HG02884 (cell line): ENCODE data around the gene FRMD4A.

Source experiments
- ATAC-seq: cut with Tn5 transposase; IDR thresholded peaks from one replicate; pipeline ENCODE4 v1.9.1; 2021; ENCODE audit warnings: mild to moderate bottlenecking, moderate library complexity; ENCODE audit not compliant: unreplicated experiment

The FRMD4A gene

DNA sequence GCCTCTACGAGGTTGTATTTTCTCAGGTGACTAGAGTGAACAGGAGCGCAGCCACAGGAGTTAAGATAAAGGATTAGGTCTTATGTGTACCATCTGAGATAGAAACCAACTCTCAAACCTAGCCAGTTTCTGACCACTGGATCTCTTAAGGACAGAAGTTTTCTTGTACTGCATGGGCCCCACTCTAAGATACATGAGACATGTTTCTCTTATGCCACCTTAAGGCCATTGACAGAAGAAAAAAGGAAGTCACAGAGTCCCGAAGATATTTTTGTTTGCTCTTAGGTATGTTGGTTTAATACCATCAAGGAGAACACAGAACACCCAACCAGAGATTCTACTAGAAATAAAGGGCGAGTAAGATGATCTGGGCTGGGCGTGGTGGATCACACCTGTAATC, 335.8 kb downstream of the FRMD4A start:
- no peak for ATAC-seq

DNA sequence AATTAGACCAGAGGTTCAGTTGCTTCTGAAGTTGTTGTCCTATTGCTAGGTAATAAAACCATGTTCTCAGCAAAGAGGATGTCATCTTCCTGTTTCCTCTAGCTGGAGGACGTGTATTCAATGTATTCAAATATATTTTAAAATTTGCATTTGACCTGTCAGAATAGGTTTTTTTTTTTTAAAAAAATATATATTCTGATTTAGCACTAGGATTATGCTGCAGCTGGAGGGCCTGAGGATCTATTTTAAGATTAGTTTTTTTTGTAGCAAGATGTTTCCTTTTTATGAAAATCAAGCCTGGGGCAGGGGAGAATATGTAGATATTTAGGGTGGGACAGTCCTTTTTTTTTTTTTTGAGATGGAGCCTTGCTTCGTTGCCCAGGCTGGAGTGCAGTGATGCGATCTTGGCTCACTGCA, 337.0 kb downstream of the FRMD4A start:
- ATAC-seq = no peak

DNA sequence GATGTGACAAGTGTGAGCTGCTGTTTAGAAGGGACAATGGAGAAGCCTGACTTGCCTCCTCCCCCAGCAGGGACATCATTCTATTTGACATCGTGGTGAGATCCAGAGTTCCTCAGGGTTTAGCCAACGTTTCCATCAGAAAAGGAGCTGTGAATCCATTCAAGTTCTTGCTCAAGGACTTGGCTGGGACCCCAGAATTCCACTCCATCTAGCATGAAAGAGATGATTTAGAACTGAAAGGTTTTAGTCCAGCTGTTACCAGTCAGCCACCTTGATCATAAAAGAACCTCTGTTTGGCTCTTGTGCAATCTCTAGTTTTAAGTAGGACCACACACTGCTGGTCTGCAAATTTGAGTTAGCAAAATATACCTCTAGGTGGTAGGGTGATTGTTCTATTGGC, 337.6 kb downstream of the FRMD4A start:
- no peak for ATAC-seq

DNA sequence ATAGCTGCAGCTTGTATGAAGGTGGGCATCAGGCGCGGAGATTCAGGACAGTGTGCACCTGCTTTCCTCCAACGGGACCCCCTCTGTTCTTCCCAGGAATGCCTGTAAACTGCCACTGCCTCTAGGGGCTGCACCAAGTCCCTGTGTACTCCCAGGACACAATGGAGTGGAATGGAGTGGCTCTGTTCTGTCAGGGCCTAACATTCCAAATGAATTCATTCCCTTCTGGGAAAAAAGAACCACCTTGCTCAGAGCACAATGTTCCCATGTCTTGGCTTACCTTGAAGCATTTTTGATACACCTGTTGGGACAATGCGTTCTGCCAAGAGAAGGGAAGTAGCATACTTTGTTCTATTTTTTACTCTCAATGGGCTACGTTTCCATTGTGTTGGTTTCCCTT, 339.4 kb downstream of the FRMD4A start:
- ATAC-seq = no peak

DNA sequence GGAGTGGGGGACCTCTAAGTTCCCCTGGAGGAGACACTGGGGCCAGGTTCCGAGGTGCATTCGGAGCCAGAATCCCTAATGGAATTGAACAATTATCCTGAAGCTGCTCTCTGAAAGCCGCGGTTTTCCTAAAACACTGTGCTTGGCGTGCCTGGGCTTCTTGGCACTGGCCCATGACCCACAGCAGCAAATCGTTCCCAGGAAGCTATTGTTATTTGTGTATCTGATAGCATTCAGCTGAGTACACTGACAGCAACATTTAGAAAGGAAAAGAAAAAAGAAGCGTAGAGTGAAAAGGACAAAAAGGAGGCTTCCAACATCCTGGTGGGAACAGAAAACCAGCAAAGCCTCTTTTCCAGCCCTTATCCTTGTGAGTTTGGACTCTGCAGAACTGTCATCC, 339.8 kb downstream of the FRMD4A start:
- no peak for ATAC-seq

DNA sequence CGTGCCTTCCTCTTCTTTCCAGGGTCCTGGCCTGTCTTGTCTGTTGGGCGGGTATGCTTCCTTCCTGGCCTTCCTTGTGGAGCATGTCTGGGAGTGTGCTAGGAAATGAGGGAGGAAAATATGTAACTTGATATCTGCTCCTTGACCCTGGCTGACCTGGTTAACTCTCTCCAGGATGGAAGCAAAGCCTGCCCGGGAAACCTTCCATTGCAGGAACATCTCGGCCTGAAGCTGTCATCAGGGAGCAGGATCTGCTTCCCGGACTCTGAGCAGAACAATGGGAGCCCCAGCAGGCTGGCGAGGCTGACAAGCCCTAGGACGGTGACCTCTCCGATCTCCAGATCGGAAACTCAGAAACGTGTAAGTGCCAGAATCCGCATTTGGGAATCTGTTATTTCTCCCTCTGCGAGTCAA, 340.3 kb downstream of the FRMD4A start:
- ATAC-seq = no peak

DNA sequence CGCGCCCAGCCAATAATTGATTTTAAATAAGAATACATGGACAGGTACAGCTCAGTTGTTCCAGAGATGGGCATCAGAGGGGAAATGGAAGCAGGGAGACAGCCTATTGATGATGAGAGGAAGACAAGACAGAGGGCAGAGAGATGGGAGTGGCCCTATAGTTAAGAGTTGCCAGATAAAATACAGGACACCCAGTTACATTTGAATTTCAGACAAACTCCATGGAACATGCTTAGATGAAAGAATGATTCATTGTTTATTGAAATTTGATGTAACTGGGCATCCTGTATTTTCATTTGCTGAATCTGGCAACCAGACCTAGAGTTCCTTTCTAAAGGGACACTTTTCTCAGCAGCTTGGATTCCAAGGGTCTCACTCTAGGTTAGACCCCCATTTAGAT, 341.1 kb downstream of the FRMD4A start:
- no peak for ATAC-seq

DNA sequence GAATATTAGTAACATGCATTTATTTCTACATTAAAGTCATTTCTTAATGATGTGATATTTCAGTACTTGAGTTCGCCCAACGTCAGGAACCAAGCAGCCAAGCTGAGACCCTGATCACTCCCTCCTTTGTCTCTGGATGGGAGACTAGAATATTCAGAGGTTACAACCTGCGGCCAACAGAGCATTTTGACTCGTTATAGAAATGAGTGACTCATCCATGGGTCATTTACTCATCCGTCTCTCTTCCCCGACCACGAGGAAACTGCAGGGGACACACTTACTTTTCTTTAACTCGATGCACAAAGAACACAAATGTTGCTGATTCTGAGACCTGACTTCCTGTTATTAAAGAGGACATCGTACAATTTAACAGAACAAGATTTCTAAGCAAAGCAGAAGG, 343.3 kb downstream of the FRMD4A start:
- no peak for ATAC-seq

DNA sequence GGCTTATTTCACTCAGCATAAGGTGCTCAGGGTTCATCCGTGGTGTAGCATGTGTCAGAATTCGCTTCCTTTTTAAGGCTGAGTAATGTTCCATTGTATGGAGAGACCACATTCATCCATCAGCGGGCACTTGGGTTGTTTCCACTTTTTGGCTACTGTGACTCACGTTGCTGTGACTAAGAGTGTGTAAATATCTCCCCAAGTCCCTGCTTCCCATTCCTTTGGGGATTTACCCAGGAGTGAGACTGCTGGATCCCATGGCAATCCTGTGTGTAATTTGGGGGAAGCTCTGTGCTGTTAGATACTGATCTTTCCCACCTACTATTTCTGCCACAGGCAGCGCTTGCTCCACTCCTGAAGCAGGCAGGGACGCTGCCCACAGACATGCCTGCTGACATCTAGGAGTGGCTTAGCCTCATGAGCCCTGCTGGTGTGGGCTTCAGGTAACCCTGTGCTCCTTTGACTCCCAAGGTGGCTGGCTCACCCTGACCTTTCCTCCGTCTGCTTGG, 346.0 kb downstream of the FRMD4A start:
- no peak for ATAC-seq

DNA sequence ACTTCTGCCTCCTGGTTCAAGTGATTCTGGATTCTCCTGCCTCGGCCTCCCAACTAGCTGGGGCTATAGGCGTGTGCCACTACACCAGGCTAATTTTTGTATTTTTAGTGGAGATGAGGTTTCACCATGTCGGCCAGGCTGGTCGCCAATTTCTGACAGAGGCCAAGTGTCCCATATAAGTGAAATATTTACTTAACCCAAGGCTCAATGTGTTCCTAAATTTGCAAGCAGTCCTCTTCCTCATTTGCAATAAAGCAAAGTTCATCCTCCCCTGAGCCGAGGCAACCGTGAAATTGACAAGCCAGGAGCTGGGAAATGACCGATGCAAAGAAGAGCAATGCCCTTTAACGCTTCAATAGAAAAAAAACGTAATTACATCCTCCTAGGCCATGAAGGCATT, 347.7 kb downstream of the FRMD4A start:
- ATAC-seq = no peak

DNA sequence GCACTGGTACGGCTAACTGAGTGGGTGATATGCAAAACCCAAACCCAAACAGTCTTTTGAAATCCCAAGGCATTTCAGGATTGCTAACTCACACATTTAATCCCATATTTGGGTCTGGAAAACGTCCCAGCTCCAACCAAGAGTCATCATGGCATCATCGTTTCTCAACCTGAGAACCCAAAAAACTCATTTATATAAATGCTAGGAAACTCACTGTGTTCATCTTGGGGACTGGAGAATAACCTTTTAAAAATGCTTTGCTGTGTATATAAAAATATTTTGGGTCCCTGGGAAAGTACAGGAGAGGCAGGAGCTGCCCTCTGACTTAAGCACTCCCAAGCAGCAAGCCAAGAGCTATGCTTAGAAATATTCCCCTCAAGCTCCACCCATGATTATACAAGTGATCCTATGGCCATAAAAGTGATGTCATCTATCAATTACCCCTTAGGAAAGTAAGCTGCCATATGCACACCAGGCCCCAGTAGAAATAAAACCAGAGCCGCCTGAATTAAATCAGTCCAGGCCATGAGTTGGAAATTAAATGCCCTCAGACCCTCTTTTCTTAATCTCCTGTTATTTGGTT, 352.1 kb downstream of the FRMD4A start:
- ATAC-seq = no peak

DNA sequence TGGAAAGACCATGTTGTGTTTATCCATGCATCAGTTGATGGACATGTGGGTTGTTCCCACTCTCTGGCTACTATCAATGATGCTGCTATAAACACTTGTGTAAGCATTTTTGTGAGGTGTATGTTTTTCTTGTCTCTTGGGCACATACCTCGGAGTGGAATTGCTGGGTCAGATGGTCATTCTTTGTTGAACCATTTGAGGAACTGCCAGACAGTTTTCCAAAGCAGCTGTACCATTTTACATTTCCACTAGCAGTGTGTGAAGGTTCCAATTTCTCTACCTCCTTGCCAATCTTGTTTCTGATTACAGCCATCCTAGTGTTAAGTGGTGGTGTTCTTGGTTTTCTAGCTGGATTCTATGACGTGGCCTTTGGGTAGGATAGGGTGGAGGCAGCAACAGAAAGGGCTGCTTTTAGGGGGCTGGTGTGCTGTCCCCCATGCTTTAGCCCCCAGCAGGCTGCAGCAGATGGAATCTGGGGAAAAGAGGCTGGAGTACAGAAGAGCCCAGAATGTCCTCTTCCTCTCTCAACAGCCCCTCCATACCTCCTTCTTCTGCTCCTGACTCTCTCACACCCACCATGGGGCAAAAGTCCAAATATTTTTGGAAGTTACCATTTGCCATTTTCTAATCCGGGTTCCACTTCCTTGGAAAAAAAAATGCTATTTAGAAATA, 352.7 kb downstream of the FRMD4A start:
- no peak for ATAC-seq

DNA sequence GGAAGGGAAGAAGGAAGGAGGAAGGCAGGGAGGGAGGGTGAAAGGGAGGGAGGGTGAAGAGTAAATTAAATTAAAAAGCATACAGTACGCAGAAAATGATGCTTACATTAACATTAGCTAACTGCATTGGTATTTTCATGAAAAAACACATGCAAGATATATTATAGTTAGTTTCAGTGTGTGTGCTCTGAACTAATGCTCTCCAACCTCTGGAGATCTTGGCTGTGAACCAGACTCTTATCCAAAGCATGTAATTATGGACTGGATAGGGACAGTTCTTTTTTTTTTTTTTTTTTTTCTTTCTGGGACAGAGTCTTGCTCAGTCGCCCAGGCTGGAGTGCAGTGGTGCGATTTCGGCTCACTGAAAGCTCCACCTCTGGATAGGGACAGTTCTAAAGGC, 357.0 kb downstream of the FRMD4A start:
- ATAC-seq = no peak

DNA sequence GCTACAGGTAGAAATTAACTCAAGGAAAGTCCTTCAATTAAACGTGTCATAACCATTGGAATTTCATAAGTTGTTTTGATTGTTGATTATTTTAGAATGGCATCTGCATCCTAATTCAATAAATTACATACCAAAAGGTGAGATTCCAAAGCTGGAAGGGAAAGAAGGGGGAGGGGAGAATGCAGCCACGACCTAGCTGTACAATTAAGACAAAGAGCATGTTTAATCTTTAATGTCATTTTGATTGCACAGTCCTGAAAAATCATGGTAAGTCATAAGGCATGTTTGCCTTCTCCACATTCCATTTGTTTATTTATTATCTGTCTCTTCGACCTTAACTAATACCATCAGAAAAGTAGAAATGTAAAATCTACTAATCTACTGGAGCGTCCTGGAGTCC, 358.1 kb downstream of the FRMD4A start:
- ATAC-seq = no peak

DNA sequence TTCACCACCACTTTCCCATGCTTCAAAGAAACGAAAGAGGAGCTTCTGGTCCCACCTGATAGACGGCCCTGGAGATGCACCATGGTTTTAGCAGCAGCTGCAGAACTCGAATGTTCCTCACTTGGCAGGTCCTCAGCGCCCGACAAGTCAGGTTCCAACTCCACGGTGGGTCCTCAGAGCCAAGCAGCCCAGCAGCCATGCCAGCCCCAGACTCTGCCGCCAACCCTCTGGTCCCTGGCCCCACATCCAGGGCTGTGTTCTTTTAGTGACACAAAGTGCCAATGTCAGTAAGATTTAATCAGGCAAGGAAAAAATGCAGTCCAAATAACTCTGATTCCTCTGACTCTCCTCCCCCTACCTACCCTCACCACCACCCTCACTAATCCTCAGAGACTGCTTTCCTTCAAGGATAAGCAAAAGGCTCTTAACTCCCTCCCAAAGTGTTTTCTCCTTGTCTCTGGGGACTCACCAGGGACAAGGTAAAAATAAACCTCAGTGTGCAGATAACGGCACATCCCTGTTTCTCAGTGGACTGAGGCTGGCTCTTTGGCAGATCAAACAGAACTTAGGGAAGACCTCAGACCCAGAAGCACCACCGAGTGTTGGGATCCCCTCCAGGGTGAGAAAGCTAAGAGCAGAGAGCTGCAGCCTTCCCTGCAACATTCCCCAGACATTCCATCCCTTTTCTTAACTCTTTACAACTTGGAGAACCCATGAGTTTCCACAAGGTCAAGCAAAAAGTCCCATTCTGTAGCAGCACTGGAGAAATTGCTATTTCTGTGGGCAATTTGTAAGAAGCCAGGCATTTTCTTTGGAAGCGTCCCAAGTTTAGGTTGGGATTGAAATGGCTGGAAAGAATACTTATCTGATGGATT, 358.9 kb downstream of the FRMD4A start:
- ATAC-seq = no peak

DNA sequence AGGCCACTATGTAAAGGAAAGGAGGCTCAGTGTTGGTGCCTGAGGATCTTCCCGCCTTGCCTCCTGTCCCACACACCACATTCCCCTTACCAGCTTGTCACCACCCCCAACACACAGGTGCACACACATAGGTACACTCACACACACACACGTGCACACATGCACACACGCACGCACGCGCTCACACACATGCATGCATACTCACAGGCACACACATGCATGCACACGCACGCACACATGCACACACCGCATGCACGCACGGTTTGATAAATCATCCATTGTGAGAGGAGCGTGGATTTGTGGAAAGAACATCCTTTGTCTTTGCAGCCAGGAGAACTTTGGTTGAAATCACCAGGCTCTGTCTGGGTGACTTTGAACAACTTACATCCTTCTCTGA, 359.8 kb downstream of the FRMD4A start:
- no peak for ATAC-seq

DNA sequence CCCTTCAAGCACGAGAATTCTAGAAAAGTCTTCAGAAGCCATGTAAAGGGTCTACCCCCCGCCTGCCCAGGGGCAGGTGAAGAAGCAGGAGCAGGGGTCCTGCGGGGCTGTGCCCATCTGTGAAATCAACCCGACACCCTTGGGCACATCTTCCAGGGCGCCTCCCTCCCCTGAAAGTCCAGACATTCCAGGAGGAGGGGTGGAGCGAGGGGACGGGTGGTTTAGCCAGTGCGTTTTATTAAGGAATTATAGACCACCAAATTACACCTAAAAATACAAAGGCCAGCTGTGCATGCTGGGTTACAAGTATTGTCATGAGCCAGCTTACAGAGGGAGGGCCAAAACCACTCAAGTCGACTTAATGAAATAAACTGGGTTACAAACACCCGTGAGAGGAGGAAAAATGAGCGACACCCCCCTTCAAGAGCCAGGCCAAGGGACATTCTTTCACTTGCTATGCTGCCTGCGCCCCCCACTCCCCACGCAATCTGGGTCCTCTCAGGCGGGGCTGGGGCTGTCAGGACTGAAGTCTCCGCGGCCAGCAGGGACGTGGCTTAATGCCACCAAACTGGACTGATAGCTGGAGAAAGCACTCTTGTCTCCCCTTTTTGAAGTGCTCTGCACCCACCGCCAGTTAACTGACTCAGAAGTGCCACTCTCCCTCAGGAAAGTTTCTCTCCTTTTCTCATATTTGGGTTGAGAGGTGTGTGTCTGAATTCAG, 360.3 kb downstream of the FRMD4A start:
- ATAC-seq = no peak

DNA sequence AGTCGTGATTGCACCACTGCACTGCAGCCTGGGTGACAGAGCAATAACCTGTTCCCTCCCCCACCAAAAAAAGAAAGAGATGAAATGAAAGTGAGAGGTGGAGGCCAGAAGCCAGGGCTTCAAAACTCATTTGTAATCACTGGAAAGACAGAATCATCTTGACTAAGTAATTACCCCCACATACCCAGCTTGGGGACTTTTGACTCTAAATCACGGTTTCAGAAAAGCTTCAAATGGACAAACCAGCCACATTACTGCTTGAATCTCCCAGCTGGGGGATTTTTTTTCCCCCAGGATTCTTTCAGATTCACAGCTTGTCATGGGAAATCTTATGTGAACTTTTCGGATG, 361.0 kb downstream of the FRMD4A start:
- no peak for ATAC-seq

DNA sequence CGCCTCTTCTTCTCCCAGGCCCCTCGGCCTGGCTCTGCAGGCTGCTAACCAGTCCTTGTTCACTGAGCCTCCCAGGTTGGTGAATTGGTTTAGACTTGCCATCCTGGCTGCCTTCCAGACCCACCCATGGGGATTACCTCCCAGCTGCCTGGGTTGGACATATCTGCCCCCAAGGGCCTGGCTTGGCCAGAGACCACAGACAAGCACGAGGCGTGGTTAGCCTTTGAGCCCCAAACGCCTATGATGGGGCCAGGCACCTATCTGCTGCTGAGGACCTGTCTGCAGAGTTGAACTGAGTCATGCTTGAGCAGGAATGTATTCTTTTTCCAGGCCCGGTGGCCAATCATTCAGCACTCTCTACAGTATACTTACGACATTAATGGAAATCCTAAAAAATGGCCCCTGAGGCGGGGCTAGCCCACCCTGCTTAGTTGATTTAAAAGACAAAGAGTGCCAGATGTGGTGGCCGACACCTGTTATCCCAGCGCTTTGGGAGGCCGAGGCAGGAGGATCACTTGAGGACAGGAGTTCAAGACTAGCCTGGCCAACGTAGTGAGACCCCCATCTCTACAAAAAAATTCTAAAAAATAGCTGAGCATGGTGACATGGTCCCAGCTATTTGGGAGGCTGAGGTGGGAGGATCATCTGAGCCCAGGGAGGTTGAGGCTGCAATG, 361.5 kb downstream of the FRMD4A start:
- ATAC-seq = no peak

DNA sequence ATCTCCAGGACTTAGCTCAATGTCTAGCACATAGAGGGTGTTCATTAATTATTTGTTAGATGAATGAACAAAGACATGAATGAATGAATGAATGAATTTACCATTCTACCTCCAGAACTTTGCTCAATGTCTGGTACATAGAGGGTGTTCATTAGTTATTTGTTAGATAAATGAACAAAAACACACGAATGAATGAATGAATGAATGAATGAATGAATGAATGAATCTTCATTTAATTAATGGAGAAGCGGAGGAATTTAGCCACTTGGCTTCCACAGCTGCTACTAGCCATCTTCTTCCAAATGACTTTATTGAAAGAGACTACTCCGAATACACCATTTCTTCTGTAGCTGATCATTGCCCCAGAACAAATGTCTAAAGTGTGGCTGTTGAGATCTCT, 368.9 kb downstream of the FRMD4A start:
- no peak for ATAC-seq

DNA sequence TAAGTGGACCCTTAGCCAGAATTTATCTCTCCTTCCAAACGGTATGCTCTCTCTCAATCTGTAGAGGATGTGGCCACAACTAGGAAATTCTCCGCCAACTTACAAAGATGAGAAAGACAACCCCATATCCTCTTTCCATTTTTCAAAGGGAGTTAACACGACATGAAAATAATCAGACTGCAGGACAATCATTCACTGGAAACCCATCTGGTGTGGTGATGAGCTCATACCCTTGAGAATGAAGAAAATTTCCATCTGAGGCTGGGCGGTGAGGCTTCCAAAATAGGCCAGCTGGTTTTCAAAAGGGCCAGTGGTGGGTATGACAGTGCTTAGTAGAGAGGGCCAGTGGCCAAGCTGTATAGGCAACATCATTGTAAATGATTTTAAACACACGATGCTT, 369.6 kb downstream of the FRMD4A start:
- no peak for ATAC-seq
